ENCODE results near the gene TLN1. TPM values are rescaled to one million over a fixed set of nuclear protein-coding genes. Genes with fewer than 3 reads are reported as not detected.
A peak's percentile ranks its signal among the peaks of the same experiment; 100 is the strongest.

Gene TLN1
- total RNA-seq, 4 donors from 2014 or later = 301 to 553 (median 412) TPM

- peak; percentile 88 for ATAC-seq (ENCODE audit: low FRiP score)
- DNase-seq (ENCODE audit: low spot score) = no peak
- TF ChIP-seq CTCF (IDR thresholded peaks at IDR 0.05) = no peak
Observed at GRCh38 chr9:35756275-35757225, 24.6 kb upstream of the TLN1 start.

- DNase-seq (ENCODE audit: low spot score) (no peak), ATAC-seq (ENCODE audit: low FRiP score) (no peak)
- no peak for TF ChIP-seq CTCF (IDR thresholded peaks at IDR 0.05)
Observed at GRCh38 chr9:35755071-35755470, 23.1 kb upstream of the TLN1 start.

GRCh38 chr9:35754264-35754663 is 22.3 kb upstream of the TLN1 start, which contains the start of gene MSMP:
TSS of gene MSMP (minus strand) at chr9:35754276. CDS start at chr9:35754129, 147 bp downstream.
- DNase-seq (ENCODE audit: low spot score) = no peak
- no peak for ATAC-seq (ENCODE audit: low FRiP score)
- TF ChIP-seq CTCF (IDR thresholded peaks at IDR 0.05) = no peak

- TF ChIP-seq CTCF (IDR thresholded peaks at IDR 0.05) = no peak
- no peak for DNase-seq (ENCODE audit: low spot score)
- ATAC-seq (ENCODE audit: low FRiP score) = no peak
Observed at GRCh38 chr9:35753466-35753865, 21.5 kb upstream of the TLN1 start.

- no peak for TF ChIP-seq CTCF (IDR thresholded peaks at IDR 0.05)
- DNase-seq (ENCODE audit: low spot score) (no peak), ATAC-seq (ENCODE audit: low FRiP score) (no peak)
Observed at GRCh38 chr9:35750256-35750531, 18.2 kb upstream of the TLN1 start.

GRCh38 chr9:35749515-35750255 is 17.7 kb upstream of the TLN1 start:
- ATAC-seq (ENCODE audit: low FRiP score) = peak; percentile 45
- no peak for DNase-seq (ENCODE audit: low spot score)
- TF ChIP-seq CTCF (IDR thresholded peaks at IDR 0.05) = no peak

Data from omental fat pad (tissue), 4 donors.